GM21360 (cell line): ENCODE measurements around the gene CREB3.
A peak's percentile ranks its signal among the peaks of the same experiment; 100 is the strongest.

Experiments
- ATAC-seq: cut with Tn5 transposase; IDR thresholded peaks from one replicate; pipeline ENCODE4 v1.9.1; 2021; ENCODE audit warnings: mild to moderate bottlenecking, moderate library complexity; ENCODE audit not compliant: unreplicated experiment

CREB3 gene

DNA sequence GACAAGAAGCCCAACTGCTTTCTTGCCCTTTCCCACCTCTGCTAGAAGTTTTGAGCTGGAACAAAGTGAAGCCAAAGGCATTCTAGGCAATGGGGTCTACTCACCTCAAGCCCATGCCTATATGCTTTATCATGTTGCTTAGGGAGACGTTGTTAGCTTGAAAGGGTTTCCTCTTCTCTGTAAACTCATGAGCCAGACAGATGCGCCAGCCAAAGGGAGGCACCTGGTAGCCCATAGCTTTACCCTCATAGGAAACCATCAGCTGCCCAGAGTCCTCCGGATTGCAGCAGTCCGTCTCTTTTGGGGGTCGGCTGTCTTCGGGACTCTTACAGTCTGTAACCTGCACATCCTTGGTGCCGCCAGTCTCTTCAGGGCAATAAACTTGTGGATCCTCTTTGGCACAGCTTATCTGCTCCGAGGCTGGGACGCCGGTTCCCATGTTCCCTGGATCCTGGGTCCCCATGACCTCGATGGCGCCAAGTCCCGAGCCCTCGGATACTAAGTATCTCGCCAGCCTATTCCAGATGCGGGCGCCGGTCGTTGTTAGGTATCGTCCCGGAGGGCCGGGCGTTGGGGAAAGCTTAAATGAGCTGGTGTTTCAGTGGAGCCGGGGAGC, 15.9 kb downstream of the CREB3 start:
- peak; percentile 17 for ATAC-seq

DNA sequence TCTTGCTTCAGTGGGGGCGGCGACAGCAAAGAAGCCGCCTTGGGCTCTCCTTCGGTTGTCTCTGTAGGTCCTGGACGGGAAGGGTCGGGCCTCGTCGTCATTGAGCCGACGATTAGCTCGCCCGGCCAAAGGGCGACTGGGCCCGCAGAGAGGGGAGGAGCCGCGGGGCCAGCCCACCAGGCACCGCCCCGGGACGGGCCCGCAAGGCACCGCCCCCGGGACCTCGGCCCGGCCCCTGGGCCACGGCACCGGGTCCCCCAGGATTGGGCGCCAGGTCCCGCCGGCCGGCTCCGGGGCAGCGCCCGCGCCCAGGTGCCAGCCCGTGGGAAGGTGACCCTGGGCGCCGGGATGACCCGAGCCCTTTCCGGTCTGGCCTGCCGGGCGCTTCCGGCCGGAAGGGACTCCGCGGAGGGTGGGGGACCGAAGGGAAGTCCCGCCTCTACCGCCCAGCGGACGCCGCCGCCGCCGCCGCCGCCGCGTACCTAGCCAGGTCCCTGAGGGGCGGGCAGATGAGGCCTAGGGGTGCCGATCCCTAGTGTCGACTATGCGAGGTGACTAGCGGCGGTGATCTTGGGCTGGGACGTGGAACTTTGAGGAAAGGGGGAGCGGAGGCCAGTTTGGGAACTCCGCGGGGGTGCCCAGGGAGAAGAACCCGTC, 16.5 kb downstream of the CREB3 start, which contains the start of the genes GBA2 and RGP1:
TSS of gene GBA2 (minus strand) at position 371 of the 657 bp plus-strand sequence. CDS start 524 bp downstream, outside the sequence.
TSS of gene RGP1 (plus strand) at position 430 of the 657 bp plus-strand sequence. CDS start 469 bp downstream, outside the sequence.
- ATAC-seq = peak; percentile 66

DNA sequence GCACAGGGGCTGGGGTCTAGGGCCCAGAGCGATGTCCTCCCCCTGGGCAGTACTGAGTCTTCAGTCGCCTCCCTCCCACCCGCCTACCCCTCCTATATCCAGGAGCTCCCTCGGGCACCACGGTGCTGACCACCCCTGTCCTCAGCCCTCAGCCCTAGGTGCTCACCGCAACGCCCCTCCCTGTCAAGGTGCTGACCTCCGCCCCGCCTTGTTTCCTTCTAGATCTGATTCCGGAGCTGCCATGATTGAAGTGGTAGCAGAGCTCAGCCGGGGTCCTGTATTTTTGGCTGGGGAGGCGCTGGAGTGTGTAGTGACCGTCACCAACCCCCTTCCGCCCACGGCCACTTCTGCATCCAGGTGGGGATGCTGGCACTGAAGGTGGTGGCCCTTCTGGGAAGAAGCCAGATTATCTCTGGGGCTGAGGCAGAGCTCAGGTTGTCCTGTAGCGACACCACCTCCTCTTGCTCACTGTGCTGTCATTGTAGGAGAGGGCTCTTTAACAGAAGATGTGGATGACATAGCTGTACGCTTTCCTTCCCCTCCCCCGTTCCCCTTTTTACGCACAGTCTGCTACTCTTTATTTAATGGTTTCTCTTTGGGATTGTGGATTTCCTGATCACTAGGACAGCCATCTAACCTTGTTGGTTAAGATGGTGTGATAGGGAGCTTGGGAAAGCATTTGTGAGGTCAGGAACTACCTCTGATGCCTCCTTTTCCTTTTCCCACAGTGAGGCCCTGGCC, 17.2 kb downstream of the CREB3 start:
- ATAC-seq = peak; percentile 16

DNA sequence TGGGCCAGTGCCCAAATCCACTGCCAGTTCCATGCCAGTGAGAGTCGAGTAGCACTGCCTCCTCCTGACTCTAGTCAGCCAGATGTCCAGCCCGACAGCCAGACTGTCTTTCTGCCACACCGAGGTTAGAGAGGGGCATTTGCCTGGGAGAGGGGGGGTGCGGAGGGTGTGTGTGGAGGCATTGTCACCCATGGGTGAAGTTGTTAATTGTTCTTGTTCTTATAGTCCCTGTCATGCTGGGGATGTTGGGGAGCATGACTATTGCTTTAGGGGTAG, 17.7 kb downstream of the CREB3 start:
- ATAC-seq = no peak

DNA sequence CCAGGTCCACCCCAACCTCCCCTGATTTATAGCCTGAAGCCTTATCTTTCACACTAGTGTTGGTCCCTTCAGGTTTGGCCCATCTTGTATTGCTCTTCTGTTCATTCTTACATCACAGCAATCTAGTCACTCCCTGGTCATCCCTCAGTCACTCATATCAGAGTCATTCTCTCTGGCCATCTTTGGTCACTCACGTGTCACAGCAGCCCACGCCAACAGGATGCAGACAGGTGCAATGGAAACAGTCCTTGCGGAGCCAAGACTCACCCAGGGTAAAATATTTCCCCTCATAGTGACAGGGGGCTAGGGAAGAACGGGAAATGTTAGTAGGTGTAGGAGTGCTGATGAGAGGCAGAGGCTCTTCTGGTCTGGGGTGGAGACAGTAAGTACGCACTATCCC, 21.0 kb downstream of the CREB3 start:
- ATAC-seq = no peak

DNA sequence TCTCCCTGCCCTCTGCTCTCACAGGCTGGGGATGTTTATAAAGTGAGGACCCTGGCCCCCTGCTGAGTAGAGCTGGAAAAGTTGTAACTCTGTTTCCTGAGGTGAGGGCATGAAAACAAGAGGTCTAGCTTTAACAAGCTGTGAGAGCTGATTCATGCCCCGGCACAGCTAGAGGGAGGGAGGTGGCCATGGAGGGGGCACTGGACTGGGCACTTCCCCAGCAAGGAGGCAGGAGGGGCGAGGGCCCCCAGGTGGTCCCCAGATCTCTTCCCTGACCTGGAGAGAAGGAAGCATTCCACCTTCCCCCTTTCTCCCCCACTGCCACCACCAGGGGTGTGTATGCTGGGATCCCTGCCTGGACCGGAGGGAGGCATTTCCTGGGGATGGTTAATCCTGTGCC, 21.8 kb downstream of the CREB3 start, which contains the start of gene MSMP:
TSS of gene MSMP (minus strand) at position 13 of the 400 bp plus-strand sequence. CDS start 147 bp downstream, outside the sequence.
- no peak for ATAC-seq

DNA sequence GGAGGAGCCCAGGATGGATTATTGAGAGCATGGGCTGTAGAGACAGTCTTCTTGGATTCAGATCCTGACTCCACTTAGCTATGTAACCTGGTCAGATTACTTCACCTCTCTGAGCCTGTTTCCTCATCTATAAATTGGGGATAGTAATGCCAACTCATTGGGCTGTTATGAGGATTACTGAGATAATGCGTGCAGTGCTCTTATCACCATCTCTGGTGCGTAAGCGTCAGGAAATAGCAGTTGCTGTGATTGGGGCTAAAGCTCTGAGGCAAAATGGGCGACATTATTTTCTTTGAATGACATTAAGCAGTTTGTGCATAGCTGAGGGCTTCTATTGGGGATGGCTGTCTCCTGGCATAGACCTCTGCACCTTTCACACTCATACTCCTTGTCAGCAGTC, 22.6 kb downstream of the CREB3 start:
- ATAC-seq = no peak

DNA sequence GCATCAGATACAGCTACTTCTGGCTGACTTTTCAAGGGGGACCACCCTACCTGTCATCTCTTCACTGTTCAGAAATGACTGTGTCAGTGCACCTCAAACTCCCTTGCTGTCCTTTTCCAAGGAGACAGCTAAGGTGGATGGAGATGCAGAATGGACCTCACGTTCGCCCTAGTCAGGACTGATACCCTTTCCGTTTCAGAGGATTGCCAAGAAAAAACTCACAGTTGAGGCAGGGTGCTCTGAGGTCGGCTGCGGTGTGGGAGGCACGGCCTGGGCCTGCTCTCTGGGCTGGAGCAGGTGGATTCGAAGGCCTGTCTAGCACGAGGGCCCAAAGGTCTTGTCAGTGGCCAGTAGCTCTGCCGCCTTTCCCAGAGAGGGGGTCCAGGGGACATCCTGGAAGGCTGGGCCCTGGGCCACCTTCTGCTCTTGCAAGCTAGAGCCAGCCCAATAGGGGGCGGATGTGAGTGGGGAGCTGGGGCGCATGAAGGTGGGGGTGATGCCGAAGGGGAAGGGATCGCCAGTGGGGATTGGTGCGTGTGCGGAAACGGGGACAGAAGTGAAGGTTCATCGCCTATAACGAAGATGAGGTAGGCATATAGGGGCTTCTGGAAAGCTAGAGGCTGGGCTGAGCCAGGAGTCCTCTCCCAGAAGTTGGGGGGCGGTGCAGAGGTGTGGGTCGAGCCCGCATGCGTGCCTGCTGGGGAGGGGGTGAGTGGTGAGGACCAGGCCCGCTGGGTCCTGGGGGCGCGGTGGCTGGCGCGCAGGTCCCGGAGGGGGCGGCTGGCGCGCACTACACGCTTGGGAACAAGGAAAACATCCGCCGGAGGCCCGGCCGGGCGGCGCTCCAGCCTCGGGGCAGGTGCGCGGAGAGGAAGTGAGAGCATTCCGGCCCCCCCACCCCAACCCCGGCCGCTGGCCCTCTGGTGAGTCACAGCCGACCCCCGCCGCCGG, 24.1 kb downstream of the CREB3 start:
- peak; percentile 51 for ATAC-seq

DNA sequence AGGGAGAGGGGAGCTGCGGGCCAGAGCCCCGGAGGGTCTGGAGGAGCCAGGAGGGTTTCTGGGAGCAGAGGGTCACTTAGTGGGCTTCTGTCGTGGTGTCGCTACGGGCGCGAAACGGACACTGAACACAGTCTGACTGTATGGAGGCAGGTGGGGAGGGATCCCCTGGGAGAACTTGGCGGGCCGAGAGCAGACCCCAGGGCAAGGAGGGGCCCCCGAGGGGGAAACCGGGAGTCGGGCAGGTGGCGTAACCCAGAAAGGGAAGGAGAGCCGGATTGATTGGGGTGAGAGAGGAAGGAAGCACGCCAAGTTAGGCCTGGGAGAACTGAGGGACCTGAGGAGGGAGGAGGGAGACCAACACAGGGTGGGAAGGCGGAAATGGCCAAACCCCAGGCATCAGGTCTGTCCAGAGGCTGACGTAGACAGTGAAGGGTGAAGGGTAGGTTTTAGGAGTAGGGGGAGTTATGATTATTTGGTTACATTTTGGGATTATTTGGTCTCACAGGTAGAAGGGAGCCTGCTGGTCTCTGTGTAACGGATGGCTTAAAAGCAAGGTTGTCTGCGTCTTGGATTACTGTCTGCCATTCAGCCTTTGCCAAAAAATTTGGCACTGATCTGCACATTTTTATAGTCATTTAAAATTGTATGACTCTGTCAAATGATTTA, 24.9 kb downstream of the CREB3 start:
- peak; percentile 26 for ATAC-seq

DNA sequence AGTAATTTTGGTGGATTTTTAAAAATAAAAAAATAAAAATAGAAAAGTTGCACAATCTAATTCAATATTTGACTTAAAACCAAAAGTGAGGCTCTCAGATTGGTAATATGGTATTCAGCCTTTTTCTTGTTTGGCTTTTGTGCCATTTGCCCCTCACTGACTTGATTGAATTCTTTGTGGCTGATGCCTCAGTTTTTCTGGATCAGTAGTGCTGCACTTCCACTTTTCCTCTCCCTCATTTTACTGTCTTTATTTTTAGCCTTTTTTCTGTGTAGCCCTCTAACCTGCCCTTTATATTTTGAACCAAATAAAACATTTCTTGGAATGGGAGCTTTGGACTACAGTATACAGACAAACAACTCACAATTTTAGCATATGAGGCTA, 25.4 kb downstream of the CREB3 start:
- ATAC-seq = no peak

DNA sequence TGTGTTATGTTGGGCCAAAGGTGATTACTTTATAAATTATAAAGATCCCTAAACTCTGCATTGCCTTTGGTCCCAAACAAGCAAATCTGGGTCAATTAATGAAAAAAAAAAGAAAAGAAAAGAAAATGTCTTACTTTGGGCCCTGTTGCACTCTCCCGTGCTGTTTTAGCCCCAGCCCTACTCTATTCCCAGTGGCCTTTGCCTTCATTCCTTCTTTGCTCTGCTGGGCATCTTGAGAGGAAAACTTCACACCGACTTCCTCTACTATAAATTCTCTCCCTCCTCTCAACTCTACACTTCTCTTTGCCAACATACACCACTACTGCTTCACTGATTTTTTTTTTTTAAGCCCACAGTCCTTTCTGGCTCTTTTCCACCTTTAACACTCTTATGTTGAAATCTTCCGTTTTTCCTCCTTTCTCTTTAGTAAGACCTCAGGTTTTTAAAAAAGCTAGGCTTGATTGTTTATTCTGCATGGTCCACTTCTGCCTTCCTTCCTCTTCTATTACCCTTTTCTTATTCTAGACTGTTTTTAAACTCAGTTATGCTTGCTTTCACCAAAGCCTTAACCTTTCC, 26.1 kb downstream of the CREB3 start:
- no peak for ATAC-seq

DNA sequence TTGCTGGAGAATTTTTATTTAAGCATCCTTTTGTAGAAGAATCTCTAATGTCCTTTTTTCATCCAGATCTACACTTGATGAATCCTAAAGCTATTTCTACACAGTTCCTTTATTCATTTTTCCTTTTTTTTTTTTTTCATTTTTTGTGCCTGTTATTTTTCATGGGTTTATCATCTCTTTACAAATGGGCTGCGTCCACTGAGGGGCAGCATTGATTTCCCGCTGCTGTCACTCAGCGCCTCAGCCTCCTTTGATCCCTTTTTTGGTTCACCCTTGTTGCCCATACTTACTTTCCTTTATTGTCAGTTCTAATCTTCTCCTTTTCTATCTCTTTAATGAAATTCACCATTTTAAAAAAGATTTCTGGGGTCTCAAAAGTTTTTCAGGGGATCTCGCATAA, 27.3 kb downstream of the CREB3 start:
- ATAC-seq = no peak

DNA sequence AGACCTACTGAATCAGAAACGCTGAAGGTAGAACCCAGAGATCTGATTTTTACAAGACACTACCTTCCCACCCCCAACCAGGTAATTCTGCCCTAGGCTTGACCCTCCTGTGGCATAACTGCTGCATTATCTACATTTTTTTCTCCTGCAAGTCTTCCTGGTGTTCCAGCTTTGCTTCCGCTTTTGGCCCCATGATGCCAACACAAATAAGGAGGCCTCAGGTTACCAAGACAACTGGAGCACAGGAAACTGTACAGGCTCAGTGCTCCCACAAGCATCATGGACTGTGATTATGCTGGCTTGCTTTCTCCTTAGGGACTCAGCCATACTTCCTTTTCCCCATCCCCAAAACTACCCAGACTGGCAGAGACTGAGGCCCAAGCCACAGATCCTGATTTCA, 28.2 kb downstream of the CREB3 start:
- no peak for ATAC-seq

DNA sequence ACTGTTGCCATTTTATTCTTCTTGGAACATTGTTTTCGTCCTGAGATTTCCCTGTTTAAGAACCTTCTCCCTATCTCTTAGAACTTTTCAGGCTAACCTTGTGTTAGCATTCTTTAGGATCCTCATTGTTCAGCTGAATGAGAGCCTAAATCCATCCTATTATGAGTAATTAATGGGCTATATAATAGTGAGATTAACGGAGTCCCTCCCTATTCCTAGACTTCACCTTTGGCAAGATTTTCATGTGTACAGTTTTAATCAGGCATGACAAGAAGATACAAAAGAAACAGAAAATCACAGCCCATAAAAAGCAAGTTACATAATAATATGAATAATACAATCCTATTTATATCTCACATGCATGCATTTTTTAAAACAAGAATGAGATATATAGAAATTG, 30.7 kb downstream of the CREB3 start:
- no peak for ATAC-seq

DNA sequence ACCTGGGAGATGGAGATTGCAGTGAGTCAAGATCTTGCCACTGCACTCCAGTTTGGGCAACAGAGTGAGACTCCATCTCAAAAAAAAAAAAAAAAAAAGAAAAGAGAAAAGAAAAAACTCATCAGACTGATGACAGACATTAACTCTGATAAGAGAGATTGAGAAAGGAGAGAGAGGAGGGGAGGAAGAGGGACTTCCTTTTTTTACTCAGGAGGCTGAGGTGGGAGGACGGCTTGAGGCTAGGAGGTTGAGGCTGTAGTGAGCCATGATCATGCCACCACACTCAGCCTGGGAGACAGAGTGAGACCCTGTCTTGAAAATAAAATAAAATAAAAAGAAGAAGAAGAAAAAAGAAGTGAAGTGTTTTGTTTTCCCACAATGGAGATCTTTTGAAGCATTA, 31.3 kb downstream of the CREB3 start:
- ATAC-seq = no peak

DNA sequence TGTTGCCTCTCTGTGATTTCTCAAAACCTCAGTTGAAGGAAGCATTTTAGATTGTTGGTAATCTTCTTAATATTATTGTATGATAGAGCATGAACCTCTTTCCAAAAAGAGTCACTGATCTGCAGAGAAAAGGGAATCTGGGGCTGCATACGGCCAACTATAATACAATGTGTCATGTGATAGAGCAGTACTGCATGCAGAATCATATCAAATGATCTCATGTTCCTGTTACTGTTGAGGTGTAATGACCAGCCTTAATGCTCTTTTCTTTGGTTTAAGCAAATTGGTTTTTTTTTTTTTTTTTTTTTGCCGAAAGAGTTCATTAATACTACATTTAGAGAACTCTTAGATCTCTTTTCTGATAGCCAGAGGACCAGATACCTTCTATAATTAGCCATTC, 34.5 kb downstream of the CREB3 start:
- no peak for ATAC-seq

DNA sequence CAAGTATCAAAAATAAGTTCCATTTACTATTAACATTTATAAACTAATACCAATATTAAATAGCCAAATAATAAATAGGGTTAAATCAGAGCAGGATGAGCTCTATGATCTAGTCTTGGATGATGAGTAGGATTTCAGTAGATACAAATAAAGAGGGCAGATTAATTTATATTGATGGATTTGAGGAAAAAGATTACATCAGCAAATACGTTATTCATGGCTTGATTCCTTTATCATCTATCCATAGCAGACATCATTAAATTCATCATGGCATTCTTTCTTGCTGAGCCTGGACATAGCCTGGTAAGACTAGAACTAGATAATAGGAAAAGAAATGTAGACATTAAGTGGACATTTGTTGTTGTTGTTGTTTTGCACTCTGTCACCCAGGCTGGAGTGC, 35.0 kb downstream of the CREB3 start:
- ATAC-seq = no peak

DNA sequence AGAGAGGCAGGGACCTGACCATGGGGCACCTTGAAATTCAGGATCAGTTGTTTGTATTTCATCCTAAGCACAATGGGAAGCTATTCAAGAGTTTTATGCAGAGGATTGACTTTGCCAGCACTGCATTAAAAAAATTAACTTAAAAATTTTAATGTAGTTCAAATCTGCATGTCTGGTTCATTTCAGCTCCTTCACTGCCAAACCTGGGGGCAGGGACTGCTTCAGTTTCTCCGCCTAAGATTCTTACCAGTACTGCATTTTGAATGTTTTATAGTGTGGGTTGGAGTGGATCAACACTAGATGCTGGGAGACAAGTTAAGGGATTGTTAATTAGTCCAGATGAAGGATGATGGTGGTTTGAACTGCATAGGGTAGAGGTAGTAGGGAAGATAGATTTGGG, 37.3 kb downstream of the CREB3 start:
- ATAC-seq = no peak

DNA sequence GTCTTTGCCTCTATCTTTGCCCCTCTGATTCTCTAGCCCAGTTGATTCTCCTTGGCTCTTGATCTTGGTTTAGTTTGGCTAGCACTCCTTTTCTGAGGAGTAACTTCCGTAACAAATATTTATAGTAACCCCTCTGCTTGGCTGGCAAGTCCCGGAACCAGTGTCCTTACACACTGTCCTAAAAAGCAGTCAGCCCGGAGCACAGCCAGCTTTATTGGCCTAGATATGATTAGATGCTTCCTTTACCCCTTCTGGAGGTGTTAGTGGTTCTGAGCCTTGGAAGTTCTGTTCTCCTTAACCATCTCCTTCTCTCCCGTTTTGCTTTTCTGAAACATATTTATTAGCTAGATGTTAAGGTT, 38.6 kb downstream of the CREB3 start:
- no peak for ATAC-seq

DNA sequence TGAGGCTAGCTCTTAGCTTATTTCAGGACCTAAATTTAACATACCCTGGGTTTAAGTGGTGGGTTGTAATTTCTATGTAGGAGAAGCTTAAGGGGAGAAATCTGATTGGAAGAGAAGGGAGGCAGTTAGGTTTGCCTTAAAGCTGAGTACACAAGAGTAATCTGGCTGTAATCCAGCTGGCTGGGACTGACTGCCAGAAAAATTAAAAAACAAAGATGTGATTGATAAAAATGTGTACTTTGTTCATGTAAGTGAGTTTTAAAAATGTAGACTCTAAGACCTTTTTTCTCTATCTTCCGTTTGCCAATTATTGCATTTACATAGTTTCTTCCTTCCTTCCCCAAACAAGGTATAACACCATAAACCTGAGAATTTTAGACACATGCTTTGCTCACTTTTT, 39.1 kb downstream of the CREB3 start:
- ATAC-seq = no peak
